Parathyroid adenoma (tissue), 2 donors: Measurements from ENCODE around the gene MAPK8IP3.

Experiments
- H2AFZ ChIP-seq: fragments of 300-600 bp; sonication (generic); one replicate; pipeline ENCODE4 v1.7.0; 2017; ENCODE audit warnings: antibody characterized with exemption, mild to moderate bottlenecking
- H3K27ac ChIP-seq: fragments of 300-600 bp; sonication (generic); one replicate; pipeline ENCODE4 v1.7.0; 2017
- H3K27me3 ChIP-seq: fragments of 300-600 bp; sonication (generic); one replicate; pipeline ENCODE4 v1.7.0; 2017; ENCODE audit warnings: low read length; ENCODE audit not compliant: control insufficient read depth, insufficient read depth
- H3K36me3 ChIP-seq: fragments of 300-600 bp; sonication (generic); one replicate; pipeline ENCODE4 v1.7.0; 2017; ENCODE audit warnings: low read length; ENCODE audit not compliant: control insufficient read depth, insufficient read depth
- H3K4me1 ChIP-seq: fragments of 300-600 bp; sonication (generic); one replicate; pipeline ENCODE4 v1.7.0; 2017; ENCODE audit warnings: control low read depth
- H3K4me2 ChIP-seq: fragments of 300-600 bp; sonication (generic); one replicate; pipeline ENCODE4 v1.7.0; 2017; ENCODE audit warnings: low read length
- H3K4me3 ChIP-seq: fragments of 300-600 bp; sonication (generic); one replicate; pipeline ENCODE4 v1.7.0; 2017; ENCODE audit warnings: low read depth, low read length
- H3K79me2 ChIP-seq: fragments of 300-600 bp; sonication (generic); one replicate; pipeline ENCODE4 v1.7.0; 2017; ENCODE audit warnings: control low read depth
- H3K9ac ChIP-seq: fragments of 300-600 bp; sonication (generic); one replicate; pipeline ENCODE4 v1.7.0; 2017; ENCODE audit warnings: mild to moderate bottlenecking
- H3K9me3 ChIP-seq: fragments of 300-600 bp; sonication (generic); one replicate; pipeline ENCODE4 v1.7.0; 2017; ENCODE audit warnings: low read length; ENCODE audit not compliant: control insufficient read depth
- TF ChIP-seq, protein P1 (sequence below): fragments of 300-600 bp; sonication (generic); IDR thresholded peaks from one replicate; pipeline ENCODE4 v1.7.0; 2017; ENCODE audit warnings: antibody characterized with exemption, mild to moderate bottlenecking
- donor health status: primary hyperparathyroidism.

MAPK8IP3 gene

GRCh38 chr16:1746693-1747195 is 40.7 kb downstream of the MAPK8IP3 start:
- Histone ChIP-seq H3K4me3 (no peak overlapping the region), H3K79me2 (peaks cover 5% of the 10 kb centered on the region), H3K4me1 (no peaks in the 10 kb centered on the region), H3K4me2 (no peak overlapping the region), H2AFZ (no peak overlapping the region), H3K9me3 (no peaks in the 10 kb centered on the region), H3K27me3 (no peaks in the 10 kb centered on the region), H3K27ac (no peak overlapping the region), H3K9ac (no peak overlapping the region), H3K36me3 (no peaks in the 10 kb centered on the region)
- TF ChIP-seq, protein P1, sequence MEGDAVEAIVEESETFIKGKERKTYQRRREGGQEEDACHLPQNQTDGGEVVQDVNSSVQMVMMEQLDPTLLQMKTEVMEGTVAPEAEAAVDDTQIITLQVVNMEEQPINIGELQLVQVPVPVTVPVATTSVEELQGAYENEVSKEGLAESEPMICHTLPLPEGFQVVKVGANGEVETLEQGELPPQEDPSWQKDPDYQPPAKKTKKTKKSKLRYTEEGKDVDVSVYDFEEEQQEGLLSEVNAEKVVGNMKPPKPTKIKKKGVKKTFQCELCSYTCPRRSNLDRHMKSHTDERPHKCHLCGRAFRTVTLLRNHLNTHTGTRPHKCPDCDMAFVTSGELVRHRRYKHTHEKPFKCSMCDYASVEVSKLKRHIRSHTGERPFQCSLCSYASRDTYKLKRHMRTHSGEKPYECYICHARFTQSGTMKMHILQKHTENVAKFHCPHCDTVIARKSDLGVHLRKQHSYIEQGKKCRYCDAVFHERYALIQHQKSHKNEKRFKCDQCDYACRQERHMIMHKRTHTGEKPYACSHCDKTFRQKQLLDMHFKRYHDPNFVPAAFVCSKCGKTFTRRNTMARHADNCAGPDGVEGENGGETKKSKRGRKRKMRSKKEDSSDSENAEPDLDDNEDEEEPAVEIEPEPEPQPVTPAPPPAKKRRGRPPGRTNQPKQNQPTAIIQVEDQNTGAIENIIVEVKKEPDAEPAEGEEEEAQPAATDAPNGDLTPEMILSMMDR = no peak

GRCh38 chr16:1747934-1748333 is 41.9 kb downstream of the MAPK8IP3 start:
- Histone ChIP-seq H3K27ac (no peak overlapping the region), H3K79me2 (no peaks in the 10 kb centered on the region), H3K4me1 (no peaks in the 10 kb centered on the region), H3K4me3 (no peak overlapping the region), H3K9ac (no peak overlapping the region), H2AFZ (no peak overlapping the region), H3K4me2 (no peak overlapping the region), H3K9me3 (no peaks in the 10 kb centered on the region), H3K36me3 (no peaks in the 10 kb centered on the region), H3K27me3 (no peaks in the 10 kb centered on the region)
- TF ChIP-seq, protein P1 = no peak

DNA sequence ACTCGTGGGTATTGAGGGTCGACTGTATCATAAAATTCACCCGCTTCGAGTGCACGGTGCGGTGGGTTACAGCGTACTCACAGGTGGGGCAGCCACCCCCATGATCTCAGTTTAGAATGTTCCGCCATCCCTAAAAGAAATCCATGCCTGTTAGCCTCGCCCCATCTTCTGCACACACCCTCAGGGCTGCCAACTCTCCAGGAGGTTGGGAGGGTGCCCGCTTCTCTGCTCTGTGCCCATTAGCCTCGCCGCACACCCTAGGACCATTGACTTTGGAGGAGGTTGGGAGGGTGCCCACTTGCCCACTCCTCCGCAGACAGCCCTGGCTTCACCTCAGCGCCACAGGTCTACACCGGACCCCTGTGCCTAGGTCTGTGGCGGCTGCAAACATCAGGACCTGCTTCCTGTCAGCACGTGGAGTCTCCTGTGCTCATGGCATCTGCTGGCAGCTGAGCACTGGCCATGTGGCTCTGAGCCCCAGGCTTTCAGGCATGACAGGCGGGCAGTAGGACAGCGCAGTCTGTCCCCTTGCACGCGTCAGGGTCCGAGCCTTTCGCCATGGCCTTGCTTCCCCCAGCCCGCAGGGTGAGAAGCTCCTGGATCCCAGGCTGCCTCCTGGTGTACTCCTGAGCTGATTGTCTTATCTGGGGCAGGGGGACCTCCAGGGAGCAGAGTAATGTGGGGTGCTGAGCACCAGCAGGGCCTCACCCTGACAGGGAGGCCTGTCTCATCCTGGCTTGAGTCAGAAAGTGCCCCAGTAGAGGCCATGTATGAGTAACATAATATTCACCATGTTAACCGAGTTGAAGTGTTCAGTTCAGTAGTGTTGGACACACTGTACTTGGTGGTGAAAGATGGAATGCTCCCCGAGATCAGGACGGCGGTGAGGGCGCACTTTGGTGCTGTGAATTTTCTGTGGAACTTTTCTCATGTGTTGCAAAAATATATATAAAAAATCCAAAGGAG is 43.4 kb downstream of the MAPK8IP3 start:
- H3K27me3 ChIP-seq = no peaks in the 10 kb centered on the region
- no peaks in the 10 kb centered on the region for H3K79me2 ChIP-seq
- TF ChIP-seq, protein P1 = no peak

DNA sequence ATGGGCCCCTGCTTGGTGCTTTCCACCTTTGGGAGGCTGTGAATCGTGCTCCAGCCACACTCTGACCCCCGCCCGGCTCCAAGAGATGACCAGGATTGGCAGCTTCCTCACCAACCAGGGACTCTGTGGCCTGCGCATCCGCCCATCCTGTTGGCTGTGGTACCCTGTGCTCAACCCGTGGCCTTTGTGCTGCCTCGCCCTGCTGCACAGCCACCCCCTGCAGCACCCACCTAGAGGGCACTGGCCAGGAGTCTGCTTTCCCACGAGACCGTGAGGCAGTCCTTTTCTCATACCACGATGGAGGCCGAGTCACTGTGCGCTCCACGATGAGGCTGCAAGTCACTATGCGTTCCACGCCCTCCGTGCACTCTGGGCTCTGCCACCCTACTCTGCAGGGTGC is 46.0 kb downstream of the MAPK8IP3 start:
- Histone ChIP-seq H3K27ac (no peak overlapping the region), H2AFZ (no peak overlapping the region), H3K27me3 (no peaks in the 10 kb centered on the region), H3K9me3 (no peaks in the 10 kb centered on the region), H3K4me3 (no peak overlapping the region), H3K9ac (no peak overlapping the region), H3K4me1 (no peaks in the 10 kb centered on the region), H3K4me2 (no peak overlapping the region), H3K36me3 (no peaks in the 10 kb centered on the region), H3K79me2 (peaks cover 2% of the 10 kb centered on the region)
- TF ChIP-seq, protein P1 = no peak

More for the DNA sequence above, 43.4 kb downstream of the MAPK8IP3 start:
- Histone ChIP-seq H3K9ac (no peak overlapping the region), H3K4me1 (no peaks in the 10 kb centered on the region), H3K27ac (no peak overlapping the region), H3K36me3 (no peaks in the 10 kb centered on the region), H3K4me3 (no peak overlapping the region), H3K9me3 (no peaks in the 10 kb centered on the region), H3K4me2 (no peak overlapping the region), H2AFZ (no peak overlapping the region)
